ENCODE results near the gene PLA2G1B.

Gene PLA2G1B

GRCh38 chr12:120353556-120354317 is 26.2 kb upstream of the PLA2G1B start:
- H3F3A ChIP-seq (ENCODE audit: insufficient read depth, low read length) = no peaks in the 10 kb centered on the region
- no peak overlapping the region for H3K9ac ChIP-seq (ENCODE audit: low read length)
- H3K4me3 ChIP-seq (ENCODE audit: low read length) = no peak overlapping the region
- H3K9me2 ChIP-seq (replicated peaks; ENCODE audit: insufficient read depth, low read length) = no peaks in the 10 kb centered on the region
- H3K27ac ChIP-seq (ENCODE audit: low read length) = no peak overlapping the region
- H3K79me2 ChIP-seq (ENCODE audit: low read length) = no peaks in the 10 kb centered on the region
- H3K4me1 ChIP-seq (ENCODE audit: low read length) = no peaks in the 10 kb centered on the region
- no peaks in the 10 kb centered on the region for H4K20me1 ChIP-seq (ENCODE audit: insufficient read depth, low read length)
- no peak overlapping the region for H2AFZ ChIP-seq (ENCODE audit: low read length)
- TF ChIP-seq EZH2phosphoT487 (IDR thresholded peaks at IDR 0.05; ENCODE audit: low read length) (no peak), EZH2 (optimal IDR thresholded peaks at IDR 0.05; ENCODE audit: low read depth, low read length) (no peak), CTCF (IDR thresholded peaks at IDR 0.05; ENCODE audit: low read length) (no peak)
- H3K27me3 ChIP-seq (replicated peaks; ENCODE audit: insufficient read depth, low read length) = no peaks in the 10 kb centered on the region
- H3K36me3 ChIP-seq (replicated peaks; ENCODE audit: insufficient read depth, low read length) = no peaks in the 10 kb centered on the region
- no peak for DNase-seq
- H3K4me2 ChIP-seq (ENCODE audit: low read depth, low read length) = no peak overlapping the region
- no peaks in the 10 kb centered on the region for H3K9me3 ChIP-seq (replicated peaks; ENCODE audit: insufficient read depth, low read length)

- TF ChIP-seq EZH2 (optimal IDR thresholded peaks at IDR 0.05; ENCODE audit: low read depth, low read length) = no peak
- TF ChIP-seq EZH2phosphoT487 (IDR thresholded peaks at IDR 0.05; ENCODE audit: low read length) = no peak
- no peak for TF ChIP-seq CTCF (IDR thresholded peaks at IDR 0.05; ENCODE audit: low read length)
Measured at GRCh38 chr12:120353136-120353535, 25.6 kb upstream of the PLA2G1B start.

DNA sequence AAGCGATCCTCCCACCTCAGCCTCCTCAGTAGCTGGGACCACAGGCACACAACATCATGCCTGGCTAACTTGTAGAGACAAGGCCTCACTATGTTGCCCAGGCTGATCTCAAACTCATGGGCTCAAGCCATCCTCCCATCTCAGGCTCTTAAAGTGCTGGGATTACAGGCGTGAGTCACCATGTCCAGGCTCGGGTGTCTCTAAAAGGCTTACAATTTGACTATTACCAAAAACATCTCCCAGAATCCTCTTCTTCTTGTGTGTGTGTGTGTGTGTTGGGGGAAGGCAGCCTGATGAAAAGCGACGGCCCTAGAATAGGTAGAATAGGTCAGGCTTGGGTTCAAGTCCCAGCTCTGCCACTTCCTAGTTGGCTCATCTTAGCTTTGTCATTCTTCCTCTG is 24.5 kb upstream of the PLA2G1B start:
- H3K9me3 ChIP-seq (replicated peaks; ENCODE audit: insufficient read depth, low read length) = no peaks in the 10 kb centered on the region
- no peak overlapping the region for H3K27ac ChIP-seq (ENCODE audit: low read length)
- TF ChIP-seq EZH2 (optimal IDR thresholded peaks at IDR 0.05; ENCODE audit: low read depth, low read length) (no peak), CTCF (IDR thresholded peaks at IDR 0.05; ENCODE audit: low read length) (no peak), EZH2phosphoT487 (IDR thresholded peaks at IDR 0.05; ENCODE audit: low read length) (no peak)
- H2AFZ ChIP-seq (ENCODE audit: low read length) = no peak overlapping the region
- H3K79me2 ChIP-seq (ENCODE audit: low read length) = no peaks in the 10 kb centered on the region
- H3K27me3 ChIP-seq (replicated peaks; ENCODE audit: insufficient read depth, low read length) = no peaks in the 10 kb centered on the region
- no peak for DNase-seq
- no peak overlapping the region for H3K4me2 ChIP-seq (ENCODE audit: low read depth, low read length)
- no peak overlapping the region for H3K4me3 ChIP-seq (ENCODE audit: low read length)
- no peaks in the 10 kb centered on the region for H3F3A ChIP-seq (ENCODE audit: insufficient read depth, low read length)
- H3K9me2 ChIP-seq (replicated peaks; ENCODE audit: insufficient read depth, low read length) = no peaks in the 10 kb centered on the region
- no peaks in the 10 kb centered on the region for H3K4me1 ChIP-seq (ENCODE audit: low read length)
- no peaks in the 10 kb centered on the region for H4K20me1 ChIP-seq (ENCODE audit: insufficient read depth, low read length)
- no peak overlapping the region for H3K9ac ChIP-seq (ENCODE audit: low read length)
- H3K36me3 ChIP-seq (replicated peaks; ENCODE audit: insufficient read depth, low read length) = no peaks in the 10 kb centered on the region

More at GRCh38 chr12:120353136-120353535, 25.6 kb upstream of the PLA2G1B start:
- H3K9ac ChIP-seq (ENCODE audit: low read length) = no peak overlapping the region
- H3K4me2 ChIP-seq (ENCODE audit: low read depth, low read length) = no peak overlapping the region
- no peaks in the 10 kb centered on the region for H3K9me2 ChIP-seq (replicated peaks; ENCODE audit: insufficient read depth, low read length)
- no peaks in the 10 kb centered on the region for H3K9me3 ChIP-seq (replicated peaks; ENCODE audit: insufficient read depth, low read length)
- no peaks in the 10 kb centered on the region for H4K20me1 ChIP-seq (ENCODE audit: insufficient read depth, low read length)
- no peak overlapping the region for H3K27ac ChIP-seq (ENCODE audit: low read length)
- H2AFZ ChIP-seq (ENCODE audit: low read length) = no peak overlapping the region
- no peak for DNase-seq
- H3K4me3 ChIP-seq (ENCODE audit: low read length) = no peak overlapping the region
- no peaks in the 10 kb centered on the region for H3K27me3 ChIP-seq (replicated peaks; ENCODE audit: insufficient read depth, low read length)
- no peaks in the 10 kb centered on the region for H3K4me1 ChIP-seq (ENCODE audit: low read length)
- H3K79me2 ChIP-seq (ENCODE audit: low read length) = no peaks in the 10 kb centered on the region
- H3F3A ChIP-seq (ENCODE audit: insufficient read depth, low read length) = no peaks in the 10 kb centered on the region
- H3K36me3 ChIP-seq (replicated peaks; ENCODE audit: insufficient read depth, low read length) = no peaks in the 10 kb centered on the region
